Omental fat pad (tissue), 4 donors: ENCODE measurements around the gene LRRC72. TPM values are rescaled to one million over a fixed set of nuclear protein-coding genes. Genes with fewer than 3 reads are reported as not detected.

Experiments
- ATAC-seq: fragments of 150-250 bp; one replicate; pipeline ENCODE4 v1.9.1; 2016; ENCODE audit warnings: mild to moderate bottlenecking, moderate library complexity; ENCODE audit not compliant: low FRiP score
- DNase-seq: peaks from one replicate; pipeline ENCODE4 v3.0.0-alpha.2; 2019; ENCODE audit warnings: low spot score
- CTCF ChIP-seq, 3 donors: fragments of 450-650 bp; IDR thresholded peaks; one replicate each; pipeline ENCODE4 v1.5.1; 2016 to 2017; ENCODE audit warnings: antibody characterized with exemption in 3 of 3, mild to moderate bottlenecking in 3 of 3, moderate library complexity in 2 of 3
- total RNA-seq, 4 donors: library from RNA; depleted of rRNA; stranded (reverse); fragments of >200 nt; gene quantifications; one replicate each; pipeline ENCODE4 v1.1.0, GENCODE V29; 2016

The LRRC72 gene
- total RNA-seq, 4 donors from 2014 or later = not detected

- DNase-seq (no peak), ATAC-seq (no peak)
- no peak for TF ChIP-seq CTCF (IDR thresholded peaks at IDR 0.05)
These were observed 73.2 kb downstream of the LRRC72 start for GRCh38 chr7:16599860-16600259.

GRCh38 chr7:16603633-16604032, 77.0 kb downstream of the LRRC72 start:
- DNase-seq (no peak), ATAC-seq (no peak)
- TF ChIP-seq CTCF (IDR thresholded peaks at IDR 0.05) = no peak

GRCh38 chr7:16604054-16604453, 77.4 kb downstream of the LRRC72 start:
- ATAC-seq = no peak
- no peak for TF ChIP-seq CTCF (IDR thresholded peaks at IDR 0.05)
- DNase-seq = no peak

GRCh38 chr7:16606704-16607103, 80.1 kb downstream of the LRRC72 start:
- DNase-seq (no peak), ATAC-seq (no peak)
- TF ChIP-seq CTCF (IDR thresholded peaks at IDR 0.05) = no peak

- DNase-seq (no peak), ATAC-seq (no peak)
- no peak for TF ChIP-seq CTCF (IDR thresholded peaks at IDR 0.05)
These were observed 83.3 kb downstream of the LRRC72 start for GRCh38 chr7:16609842-16610450.

- ATAC-seq = no peak
- no peak for DNase-seq
- TF ChIP-seq CTCF (IDR thresholded peaks at IDR 0.05) = no peak
These were observed 85.1 kb downstream of the LRRC72 start for GRCh38 chr7:16611711-16612110.

- no peak for ATAC-seq
- no peak for DNase-seq
- no peak for TF ChIP-seq CTCF (IDR thresholded peaks at IDR 0.05)
These were observed 88.6 kb downstream of the LRRC72 start for GRCh38 chr7:16615228-16615627.
